SK-MEL-5 (cell line): ENCODE data around the gene ANAPC5. TPM values are rescaled to one million over a fixed set of nuclear protein-coding genes. Genes with fewer than 3 reads are reported as not detected.
"Not testable (repeated sequence)": the region's sequence is repeated elsewhere in the genome, so short reads cannot be mapped to it uniquely, and the experiment has no call there.

Experiments used
- DNase-seq: peaks from one replicate; pipeline ENCODE4 v3.0.0-alpha.2; 2016; ENCODE audit warnings: low read depth, low spot score
- in situ Hi-C: cut with HindIII; loops from 2 replicates; pipeline ENCODE4 v1.10.0; 2016; ENCODE audit warnings: low sequenced_read_pairs, high pct_unique_total_duplicates, low pct_unique_long_range_greater_than_20kb
- total RNA-seq: library from RNA; depleted of rRNA; stranded (reverse); fragments of >200 nt; shearing (Covaris generic); gene quantifications from 2 replicates; pipeline ENCODE4 v1.2.3, GENCODE V29; 2014

ANAPC5 gene
- total RNA-seq, 1 experiment from 2014 or later: 247 TPM

GRCh38 chr12:121374336-121374735 lies 22.1 kb upstream of the ANAPC5 start:
- in situ Hi-C loops, DNase-seq: not testable (repeated sequence)

GRCh38 chr12:121373755-121374154 lies 21.5 kb upstream of the ANAPC5 start:
- in situ Hi-C loops: no loop called here
- DNase-seq: no peak

- no peak for DNase-seq
- in situ Hi-C loops: no loop called here
These were observed 19.2 kb upstream of the ANAPC5 start for GRCh38 chr12:121371404-121371803.

DNA sequence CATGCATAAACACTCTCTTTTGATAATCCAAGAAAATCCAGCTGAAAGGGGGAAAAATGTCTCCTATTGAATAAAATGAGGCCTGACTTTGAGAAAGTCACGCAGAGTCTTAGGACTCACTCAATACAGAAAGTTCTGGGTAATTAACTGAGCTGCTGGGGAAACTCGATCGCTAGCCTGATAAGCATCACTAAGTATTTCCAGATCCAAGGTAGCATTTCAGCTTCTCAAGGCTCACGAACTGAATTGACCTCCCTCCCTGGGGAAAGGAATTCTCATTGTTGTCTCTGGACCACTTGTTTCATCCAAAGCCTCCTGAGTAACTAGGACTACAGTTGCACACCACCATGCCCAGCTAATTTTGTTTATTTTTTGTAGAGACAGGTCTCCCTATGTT lies 13.8 kb upstream of the ANAPC5 start:
- in situ Hi-C loops: no loop called here
- no peak for DNase-seq

DNA sequence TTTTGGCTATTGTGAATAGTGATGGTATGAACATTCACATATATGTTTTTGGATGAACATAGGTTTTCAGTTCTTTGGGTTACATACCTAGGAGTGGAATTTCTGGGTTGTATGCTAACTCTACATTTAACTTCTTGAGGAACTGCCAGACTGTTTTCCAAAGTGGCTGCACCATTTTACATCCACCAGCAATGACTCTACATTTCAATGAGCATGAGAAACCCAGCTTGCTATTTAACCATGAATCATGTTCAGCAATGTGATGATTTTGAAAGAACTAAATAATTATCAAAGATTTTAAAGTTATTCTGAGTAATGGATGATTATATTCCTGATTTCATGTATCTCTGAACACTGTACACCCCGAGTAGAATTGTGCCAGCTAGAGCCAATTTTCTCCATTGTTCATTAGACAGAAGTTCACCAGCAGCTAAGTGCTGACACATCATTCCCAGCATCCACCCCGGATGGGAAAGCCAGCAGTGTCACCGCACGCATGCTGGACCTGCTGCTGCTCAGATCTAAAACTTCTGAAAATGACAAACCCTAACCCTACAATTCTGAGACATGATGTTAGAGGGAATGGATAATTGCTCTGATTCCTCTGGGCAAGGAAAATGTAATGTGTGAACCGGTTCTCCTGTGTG lies 13.3 kb upstream of the ANAPC5 start:
- in situ Hi-C loops: no loop called here
- no peak for DNase-seq

DNA sequence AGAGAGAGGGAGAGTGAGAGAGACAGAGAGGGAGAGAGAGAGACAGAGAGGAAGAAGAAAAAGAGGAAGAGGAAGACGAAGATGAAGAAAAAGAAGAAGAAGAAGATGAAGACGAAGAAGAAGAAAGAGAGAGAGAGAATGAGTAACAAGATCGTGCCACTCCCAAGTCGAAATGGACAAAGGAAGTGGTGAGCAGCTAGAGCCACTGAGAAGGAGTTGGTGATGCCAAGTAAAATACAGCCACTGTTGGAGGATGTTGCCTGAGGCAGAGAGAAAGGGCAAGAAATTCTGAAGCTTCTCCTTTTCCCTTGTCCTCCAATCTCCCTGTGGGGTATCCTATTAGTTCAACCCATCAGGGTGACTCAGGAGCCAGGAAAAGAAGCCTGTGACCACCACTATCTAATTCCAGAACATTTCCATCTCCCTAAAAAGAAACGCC lies 12.5 kb upstream of the ANAPC5 start:
- in situ Hi-C loops: no loop called here
- peak; percentile 90 for DNase-seq

- DNase-seq: no peak
- in situ Hi-C loops: no loop called here
These were observed 5.9 kb upstream of the ANAPC5 start for GRCh38 chr12:121358073-121358472.

- DNase-seq: no peak
- in situ Hi-C loops: no loop called here
These were observed 5.1 kb upstream of the ANAPC5 start for GRCh38 chr12:121357331-121357730.

GRCh38 chr12:121356657-121357056 lies 4.4 kb upstream of the ANAPC5 start:
- in situ Hi-C loops: no loop called here
- DNase-seq: no peak

GRCh38 chr12:121355818-121356217 lies 3.6 kb upstream of the ANAPC5 start:
- DNase-seq: no peak
- in situ Hi-C loops: no loop called here

DNA sequence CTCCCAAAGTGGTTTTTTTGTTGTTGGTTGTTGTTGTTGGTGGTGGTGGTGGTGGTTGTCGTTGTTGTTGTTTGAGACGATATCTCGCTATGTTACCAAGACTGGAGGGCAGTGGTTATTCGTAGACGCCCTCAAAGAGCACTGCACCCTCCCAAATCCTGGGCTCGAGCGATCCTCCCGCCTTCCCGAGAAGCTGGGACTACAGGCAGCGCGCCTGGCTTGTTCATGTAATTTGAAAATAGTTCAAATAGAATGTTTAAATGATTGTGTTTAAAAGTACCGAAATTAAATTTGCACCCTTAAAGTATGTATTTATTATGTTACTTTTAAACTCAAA lies 439 bp upstream of the ANAPC5 start:
- in situ Hi-C loops: no loop called here
- no peak for DNase-seq

DNA sequence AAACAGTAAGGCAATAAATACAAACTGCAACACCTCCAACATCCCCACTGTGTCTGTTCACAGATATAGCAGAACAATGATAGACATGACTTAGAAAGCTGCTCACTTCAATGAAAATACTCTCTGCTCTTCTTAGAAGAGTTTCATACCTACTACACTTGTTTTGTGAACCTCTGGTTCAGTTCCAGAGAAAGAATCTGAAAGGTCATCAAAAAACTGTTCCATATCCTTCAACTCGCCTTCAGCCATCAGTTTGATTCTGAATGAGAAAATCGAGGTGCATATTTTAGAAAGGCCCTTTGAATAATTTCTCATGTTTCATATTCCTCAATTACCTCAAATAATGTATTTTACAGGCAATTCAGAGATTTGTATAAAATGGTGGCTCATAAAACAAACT lies 5.5 kb downstream of the ANAPC5 start:
- in situ Hi-C loops: no loop called here
- DNase-seq: no peak

DNA sequence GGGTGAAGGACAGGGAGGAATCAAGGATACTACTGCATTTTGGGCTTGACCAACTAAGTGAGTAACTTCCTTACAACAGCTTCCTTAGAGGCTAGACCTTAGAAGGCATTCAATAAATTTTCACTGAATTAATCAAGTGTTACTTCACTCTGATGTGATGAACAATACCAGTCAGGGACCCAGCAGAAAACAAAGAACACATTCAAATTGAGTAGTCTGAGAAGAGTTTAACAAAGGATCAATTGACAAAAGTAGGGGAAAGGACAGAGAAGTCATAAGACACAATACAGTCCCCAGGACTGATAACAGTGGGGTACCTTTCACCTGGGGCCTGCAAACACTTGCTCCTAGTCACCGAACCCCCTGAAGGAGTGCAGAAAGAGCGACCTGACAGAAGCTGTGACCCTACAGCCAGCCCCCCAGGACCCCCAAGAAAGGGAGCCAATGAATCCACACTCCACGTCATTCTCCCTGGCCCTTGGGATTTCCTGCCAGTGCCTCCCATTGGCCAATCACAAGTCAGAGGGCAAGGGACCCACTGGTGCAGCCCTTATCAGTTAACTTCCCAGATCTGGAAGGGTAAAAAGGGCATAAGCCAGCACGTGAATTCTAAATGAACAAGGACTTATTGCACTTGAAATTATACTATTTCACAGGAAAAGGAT lies 6.9 kb downstream of the ANAPC5 start:
- in situ Hi-C loops: no loop called here
- DNase-seq: peak; percentile 91

DNA sequence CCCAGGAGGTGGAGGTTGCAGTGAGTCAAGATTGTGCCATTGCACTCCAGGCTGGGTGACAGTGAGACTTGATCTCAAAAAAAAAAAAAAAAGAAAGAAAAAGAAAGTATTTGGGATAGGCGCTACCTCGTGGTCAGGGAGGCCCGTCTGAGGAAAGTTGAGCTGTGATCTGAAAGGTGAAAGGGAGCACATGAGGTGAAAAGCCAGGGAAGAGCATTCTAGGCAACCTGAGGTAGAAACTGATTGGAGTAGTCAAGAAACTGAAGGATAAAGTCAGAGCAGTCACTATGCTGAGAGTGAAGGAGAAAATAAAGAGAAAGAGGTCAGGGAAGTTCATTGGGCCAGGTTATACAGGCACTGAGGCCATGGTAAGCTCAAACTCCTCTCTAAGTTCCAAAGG lies 7.7 kb downstream of the ANAPC5 start:
- in situ Hi-C loops: no loop called here
- DNase-seq: no peak

GRCh38 chr12:121337416-121337815 lies 14.8 kb downstream of the ANAPC5 start:
- in situ Hi-C loops: no loop called here
- DNase-seq: no peak

DNA sequence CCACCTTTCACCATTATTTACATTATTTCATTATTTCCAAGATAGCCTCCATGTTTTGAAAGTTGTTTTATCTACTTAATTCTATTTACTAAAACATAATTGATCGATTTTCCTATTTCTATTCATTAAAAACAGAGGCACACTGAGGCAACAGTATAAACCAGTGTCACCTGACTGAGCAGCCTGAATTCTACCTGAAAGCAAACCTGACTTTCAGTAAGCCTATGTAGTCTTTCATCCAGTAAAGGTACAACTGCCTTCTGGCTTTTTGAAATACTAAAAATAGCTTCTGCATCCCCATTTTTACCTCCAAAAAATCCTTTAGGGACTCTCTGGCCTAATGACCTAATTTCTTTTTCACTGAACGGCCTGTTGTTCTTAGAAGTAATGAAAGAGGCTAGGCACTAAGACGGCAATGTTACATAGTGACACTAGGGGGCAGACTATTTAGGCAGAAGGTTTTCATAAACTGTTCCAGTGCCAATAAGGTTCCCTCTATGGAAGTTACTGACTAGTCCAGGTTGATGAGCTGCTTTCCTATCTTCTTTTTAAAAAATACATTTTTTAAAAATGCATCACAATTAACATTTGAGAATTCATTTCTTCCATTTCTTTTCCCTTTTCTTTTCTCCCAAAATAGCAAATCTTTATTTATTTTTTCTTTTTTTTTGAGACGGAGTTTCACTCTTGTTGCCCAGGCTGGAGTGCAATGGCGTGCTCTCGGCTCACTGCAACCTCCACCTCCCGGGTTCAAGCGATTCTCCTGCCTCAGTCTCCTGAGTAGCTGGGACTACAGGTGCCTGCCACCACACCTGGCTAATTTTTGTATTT lies 17.5 kb downstream of the ANAPC5 start:
- DNase-seq: peak; percentile 87
- in situ Hi-C loops: no loop called here

DNA sequence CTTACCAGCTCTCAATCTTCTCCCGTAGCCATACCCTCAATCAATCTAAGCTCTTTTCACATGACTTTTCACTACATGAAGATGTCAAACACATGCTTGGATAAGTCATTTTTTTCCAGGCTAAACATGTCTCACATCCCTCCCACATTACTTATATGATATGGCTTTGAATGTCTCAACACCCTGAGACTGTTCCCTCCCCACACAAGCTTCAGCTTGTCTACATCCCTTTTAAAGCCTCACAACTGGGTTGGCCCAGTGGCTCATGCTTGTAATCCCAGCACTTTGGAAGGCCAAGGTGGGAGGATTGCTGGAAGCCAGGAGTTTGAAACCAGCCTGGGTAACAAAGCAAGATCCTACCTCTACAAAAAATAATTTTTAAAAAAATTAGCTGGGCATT lies 18.5 kb downstream of the ANAPC5 start:
- in situ Hi-C loops: no loop called here
- DNase-seq: no peak

GRCh38 chr12:121331248-121331647 lies 21.0 kb downstream of the ANAPC5 start:
- in situ Hi-C loops: no loop called here

GRCh38 chr12:121330692-121331091 lies 21.5 kb downstream of the ANAPC5 start:
- in situ Hi-C loops: no loop called here
- no peak for DNase-seq

More at GRCh38 chr12:121331248-121331647, 21.0 kb downstream of the ANAPC5 start:
- peak; percentile 10 for DNase-seq
